ENCODE results near the gene NELFA.
"Not testable (repeated sequence)": the region's sequence is repeated elsewhere in the genome, so short reads cannot be mapped to it uniquely, and the experiment has no call there.

The NELFA gene

GRCh38 chr4:1993718-1994516, 14.9 kb downstream of the NELFA start:
- not testable (repeated sequence) for DNase-seq

GRCh38 chr4:1993169-1993516, 15.6 kb downstream of the NELFA start:
- DNase-seq: no peak

- no peak for DNase-seq
These were observed 16.2 kb downstream of the NELFA start for GRCh38 chr4:1992468-1993168.

- no peak for DNase-seq
These were observed 17.0 kb downstream of the NELFA start for GRCh38 chr4:1991596-1992434.

DNA sequence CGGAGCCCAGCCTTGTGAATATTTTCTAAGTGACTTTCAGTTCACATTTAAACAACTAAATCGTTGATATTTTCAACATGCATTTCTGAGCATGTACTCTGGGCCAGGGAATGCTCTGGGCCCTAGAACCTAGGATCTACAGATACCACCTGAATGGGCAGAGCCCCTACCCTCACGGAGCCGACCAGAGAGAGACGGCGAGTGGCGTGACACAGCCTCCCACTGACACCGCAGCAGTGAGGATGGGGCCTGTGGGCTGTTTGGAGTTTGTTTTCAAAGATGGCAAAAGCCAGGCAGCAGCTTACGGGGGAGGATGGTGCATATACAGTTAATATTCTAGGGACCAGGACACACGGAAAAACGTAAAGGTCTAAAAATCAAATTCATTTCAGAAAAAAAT, 17.7 kb downstream of the NELFA start:
- DNase-seq: no peak

- DNase-seq: no peak
These were observed 18.1 kb downstream of the NELFA start for GRCh38 chr4:1990676-1991075.

- no peak for DNase-seq
These were observed 18.5 kb downstream of the NELFA start for GRCh38 chr4:1990348-1990645.

- no peak for DNase-seq
These were observed 19.0 kb downstream of the NELFA start for GRCh38 chr4:1989533-1990347.

- no peak for DNase-seq
These were observed 20.4 kb downstream of the NELFA start for GRCh38 chr4:1988327-1988724.

DNA sequence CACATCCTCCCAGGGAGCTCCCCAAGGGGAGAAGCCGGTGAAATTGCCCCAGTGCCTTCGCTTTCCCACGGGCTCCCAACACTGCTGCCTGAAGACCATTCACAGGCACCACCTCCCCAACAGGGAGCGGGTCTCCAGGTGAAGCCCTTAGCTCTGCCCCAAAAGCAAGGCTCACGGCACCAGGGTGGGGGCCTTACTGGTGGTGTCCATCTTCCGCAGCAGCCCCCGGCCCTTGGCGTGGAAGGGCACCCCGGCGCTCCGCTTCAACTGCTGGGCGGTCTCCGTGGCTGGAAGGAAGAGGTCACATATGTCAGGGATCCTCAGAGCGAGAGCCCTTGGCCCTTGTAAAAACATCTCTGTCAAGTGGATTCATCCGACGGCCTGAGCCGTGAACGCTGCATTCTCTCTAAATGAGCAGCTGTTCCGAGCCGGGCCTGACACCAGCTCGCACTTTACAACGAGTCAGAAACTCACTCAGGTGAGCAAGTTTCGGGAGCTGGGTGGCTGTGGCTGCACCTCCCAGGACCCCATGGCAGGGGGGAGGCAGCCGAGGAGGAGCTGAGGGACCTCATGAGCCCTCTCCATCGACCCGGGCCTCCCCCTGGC, 20.9 kb downstream of the NELFA start:
- no peak for DNase-seq

DNA sequence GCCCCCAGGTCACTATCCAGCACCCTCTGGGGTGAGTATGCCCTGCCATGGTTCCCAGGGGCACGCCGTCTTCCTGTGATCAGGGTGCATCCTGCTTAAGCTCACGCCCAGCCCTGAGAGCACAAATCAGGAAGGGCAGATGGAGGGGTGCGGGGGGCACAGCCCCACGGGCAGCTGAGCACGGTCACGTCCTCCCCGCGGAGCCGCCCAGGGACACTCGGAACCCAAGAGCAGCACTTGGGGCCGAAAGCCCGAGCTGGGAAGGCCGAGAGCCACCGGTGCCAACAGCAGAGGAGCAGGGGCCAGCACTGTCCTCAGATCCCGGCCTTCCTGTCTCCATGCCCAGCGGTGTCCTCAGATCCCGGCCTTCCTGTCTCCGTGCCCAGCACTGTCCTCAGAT, 21.5 kb downstream of the NELFA start:
- no peak for DNase-seq

DNA sequence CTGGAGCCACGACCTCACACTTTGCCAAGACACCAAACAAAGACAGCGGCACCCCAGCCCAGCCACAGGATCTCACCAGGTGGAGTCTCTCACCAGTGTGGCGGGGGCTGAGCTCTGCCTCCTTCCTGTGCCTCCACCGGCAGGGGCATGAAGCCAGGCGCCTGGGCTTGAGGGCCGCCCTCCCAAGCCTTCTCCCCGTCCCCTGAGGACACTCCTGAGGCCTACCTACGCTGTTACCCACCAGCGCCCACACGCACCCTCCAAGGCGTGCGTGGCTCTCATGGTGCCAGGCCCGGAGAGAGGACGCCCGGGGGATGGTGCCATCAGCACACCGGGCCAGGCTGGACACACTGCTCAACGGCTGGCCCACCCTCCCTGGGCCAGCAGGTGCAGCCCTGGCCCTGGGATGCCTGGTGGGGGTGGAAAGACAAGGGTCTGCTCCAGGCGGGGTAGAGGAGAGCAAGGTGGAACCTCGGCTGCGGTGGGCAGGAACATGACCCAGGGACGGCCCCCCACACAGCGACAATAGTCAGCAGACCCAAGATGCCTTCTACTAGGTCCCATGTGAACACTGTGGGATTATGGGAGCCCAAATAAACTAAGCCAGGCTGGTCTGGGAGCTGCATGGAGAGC, 22.1 kb downstream of the NELFA start:
- DNase-seq: no peak

GRCh38 chr4:1985780-1986577, 22.8 kb downstream of the NELFA start:
- DNase-seq: no peak

DNA sequence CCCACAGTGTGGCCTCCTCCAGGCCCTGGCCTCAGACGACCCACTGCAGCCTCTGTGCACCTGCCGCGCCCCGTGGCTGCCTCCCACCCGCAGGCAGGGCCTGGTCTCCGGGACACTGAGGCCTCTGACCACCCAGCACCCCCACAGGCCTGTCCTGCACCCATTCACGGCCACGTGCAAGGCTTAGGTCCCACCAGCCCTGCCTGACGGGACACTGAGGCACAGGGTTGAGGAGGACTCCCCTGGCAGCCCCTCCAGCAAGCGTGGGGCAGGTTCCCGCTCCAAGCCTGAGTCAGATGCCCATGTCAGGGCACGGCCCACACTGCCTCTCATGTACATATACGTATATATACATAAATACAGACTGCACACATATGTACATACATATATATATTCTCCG, 23.5 kb downstream of the NELFA start:
- DNase-seq: no peak

DNA sequence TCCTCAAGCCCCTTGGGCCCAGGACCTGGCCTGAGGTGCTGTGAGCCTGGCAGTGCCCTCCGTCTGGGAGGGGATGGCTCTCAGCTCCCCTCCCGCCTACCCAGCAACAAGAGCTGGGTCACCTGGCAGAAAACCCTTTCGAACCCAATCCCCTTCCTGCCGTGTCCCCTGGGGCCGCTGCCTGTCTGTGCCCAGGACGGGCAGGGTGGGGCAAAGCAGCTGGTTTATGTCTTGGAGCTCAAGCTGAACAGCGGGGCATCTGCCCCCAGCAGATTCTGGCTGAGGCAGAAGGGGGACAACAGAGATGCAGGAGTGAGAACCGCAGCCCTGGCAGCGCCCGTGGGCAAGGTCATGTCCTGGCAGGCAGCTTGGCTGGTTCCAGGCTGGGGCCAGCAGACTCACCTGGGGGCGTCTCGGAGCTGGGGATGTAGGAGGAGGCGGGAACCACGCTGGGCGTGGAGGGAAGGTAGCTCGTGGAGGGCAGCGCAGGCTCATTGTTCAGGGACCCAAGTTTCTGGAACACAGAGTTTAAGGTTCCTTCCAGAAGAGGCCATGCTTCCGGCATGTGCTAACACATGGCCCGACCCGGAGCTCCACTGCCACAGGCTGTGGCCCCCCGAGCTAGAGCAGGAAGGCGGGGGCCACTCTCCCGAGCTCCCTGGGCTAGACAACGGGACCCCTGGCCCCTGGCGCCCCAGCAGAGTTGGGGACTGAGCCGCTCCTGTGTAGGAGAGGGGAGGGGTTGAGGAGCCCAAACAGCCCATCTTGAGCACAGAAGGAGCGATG, 24.2 kb downstream of the NELFA start:
- DNase-seq: no peak

- DNase-seq: no peak
These were observed 24.8 kb downstream of the NELFA start for GRCh38 chr4:1983846-1984405.

- no peak for DNase-seq
These were observed 25.5 kb downstream of the NELFA start for GRCh38 chr4:1983053-1983845.

- no peak for DNase-seq
These were observed 26.4 kb downstream of the NELFA start for GRCh38 chr4:1982124-1983052.

All from activated CD4-positive, alpha-beta T cell treated with anti-CD3 and anti-CD28 coated beads, Interleukin-2, amount 50 U/mL, for 16 hours (primary cell).